Kidney capillary endothelial cell (primary cell): ENCODE data around the gene SEC22B.
"Not testable (repeated sequence)": the region's sequence is repeated elsewhere in the genome, so short reads cannot be mapped to it uniquely, and the experiment has no call there.

Experiments
- DNase-seq: peaks from one replicate; pipeline ENCODE4 v3.0.0-alpha.2; 2018; ENCODE audit warnings: low spot score

The SEC22B gene

DNA sequence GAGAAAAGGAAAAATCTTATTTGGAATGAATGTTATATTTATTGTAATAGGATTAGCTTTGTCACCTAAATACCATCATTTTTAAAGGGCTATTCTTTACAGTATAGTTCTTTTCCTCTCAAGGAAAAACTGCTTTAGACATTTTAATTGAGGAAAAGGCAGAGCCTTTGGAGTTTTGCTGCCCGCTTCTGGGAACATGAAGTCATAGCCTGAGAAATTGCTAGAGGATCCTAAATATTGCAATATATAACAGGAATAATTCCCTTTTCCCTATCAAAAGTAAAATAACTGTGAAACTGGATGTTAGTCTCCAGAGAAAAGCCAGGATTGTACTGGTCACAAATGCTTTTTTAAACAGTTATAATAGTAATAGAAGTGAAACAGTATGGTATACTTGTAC lies 30.5 kb downstream of the SEC22B start:
- DNase-seq = not testable (repeated sequence)

GRCh38 chr1:120144626-120145025 lies 31.7 kb downstream of the SEC22B start:
- not testable (repeated sequence) for DNase-seq

- DNase-seq = peak; percentile 29
Observed at GRCh38 chr1:120144169-120144568, 32.2 kb downstream of the SEC22B start.

GRCh38 chr1:120143334-120143733 lies 33.0 kb downstream of the SEC22B start:
- not testable (repeated sequence) for DNase-seq

DNA sequence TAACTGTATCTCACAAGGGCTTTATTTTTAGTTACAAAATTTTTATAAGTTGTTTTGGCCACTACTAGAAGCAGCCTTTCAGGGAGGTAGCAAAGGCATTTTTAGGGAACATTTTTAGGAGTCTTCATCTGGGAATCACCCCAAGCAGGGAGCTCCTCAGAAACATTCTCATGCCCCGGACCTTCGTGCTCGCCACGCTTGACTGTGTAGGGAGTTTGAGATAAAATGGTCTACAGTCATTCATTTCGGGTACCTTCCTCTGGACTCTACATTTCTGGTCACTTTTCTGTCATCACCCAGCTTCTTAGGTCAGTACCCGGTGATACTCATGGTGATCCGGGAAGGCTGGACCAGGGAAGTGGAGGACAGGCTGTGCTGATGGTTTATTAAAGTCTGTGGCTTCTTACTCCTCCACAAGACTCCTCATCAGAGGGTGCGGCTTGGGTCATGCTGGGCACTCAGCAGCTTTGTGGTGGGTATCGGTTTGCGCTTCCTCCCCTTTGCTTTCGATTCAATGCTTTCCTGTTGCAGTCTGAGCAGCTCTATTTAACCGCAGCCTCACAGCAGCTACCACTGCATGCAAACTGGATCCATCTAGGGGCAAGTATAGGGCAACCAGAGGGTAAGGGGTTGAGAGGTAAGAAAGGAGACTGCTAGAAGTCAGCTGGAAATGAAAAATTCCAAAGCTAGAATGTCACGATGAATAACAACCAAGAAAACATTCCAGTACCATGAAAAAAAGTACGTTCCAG lies 33.6 kb downstream of the SEC22B start:
- not testable (repeated sequence) for DNase-seq

- DNase-seq = not testable (repeated sequence)
Observed at GRCh38 chr1:120141865-120142264, 34.5 kb downstream of the SEC22B start.

DNA sequence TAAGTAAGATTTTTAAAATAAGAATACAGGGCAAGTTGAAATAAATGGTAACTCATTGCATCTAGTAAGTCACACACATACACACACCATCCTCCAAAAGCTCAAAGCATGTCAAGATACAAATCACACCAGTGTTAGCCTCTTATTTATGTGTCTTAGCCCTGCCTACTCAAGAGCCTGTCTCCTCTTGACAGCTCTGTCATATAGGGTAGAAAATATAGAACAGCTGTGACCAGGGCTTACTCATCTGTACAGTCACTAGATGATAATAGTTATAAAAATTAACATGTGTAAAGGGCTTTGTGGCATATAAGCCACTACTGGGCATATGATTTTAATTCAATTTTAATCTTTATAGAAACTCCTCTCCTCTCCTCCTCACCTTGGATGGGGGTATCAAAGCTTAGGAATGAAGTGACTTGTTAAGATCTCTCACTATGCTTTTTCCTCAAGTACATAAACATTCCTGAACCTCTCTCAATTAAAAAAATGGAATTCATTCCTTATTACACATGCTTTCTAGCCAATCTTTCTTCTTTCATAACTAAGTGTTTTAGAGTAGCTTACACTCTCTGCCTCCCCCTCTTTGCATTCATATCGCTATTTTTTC lies 35.6 kb downstream of the SEC22B start:
- DNase-seq = not testable (repeated sequence)

- DNase-seq = not testable (repeated sequence)
Observed at GRCh38 chr1:120136086-120136485, 40.2 kb downstream of the SEC22B start.

- DNase-seq = not testable (repeated sequence)
Observed at GRCh38 chr1:120133928-120134325, 42.4 kb downstream of the SEC22B start.

GRCh38 chr1:120133228-120133927 lies 42.9 kb downstream of the SEC22B start:
- DNase-seq = no peak

DNA sequence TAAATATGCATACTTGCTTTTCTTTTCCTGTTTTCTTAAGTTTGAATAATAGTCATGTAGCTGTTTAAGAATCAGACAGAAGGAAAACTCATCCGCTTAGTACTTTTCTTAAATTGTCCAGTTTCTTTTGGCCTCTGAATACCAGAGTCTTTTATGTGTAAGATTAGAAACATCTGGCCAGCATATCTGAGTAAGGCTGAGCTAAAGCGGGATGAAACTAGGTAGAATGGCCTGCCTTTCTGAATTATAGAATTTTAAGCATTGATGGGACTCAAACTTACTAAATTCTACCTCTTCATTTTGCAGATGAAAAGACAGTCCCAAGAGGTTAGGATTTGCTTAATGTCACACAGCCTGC lies 43.9 kb downstream of the SEC22B start:
- not testable (repeated sequence) for DNase-seq

DNA sequence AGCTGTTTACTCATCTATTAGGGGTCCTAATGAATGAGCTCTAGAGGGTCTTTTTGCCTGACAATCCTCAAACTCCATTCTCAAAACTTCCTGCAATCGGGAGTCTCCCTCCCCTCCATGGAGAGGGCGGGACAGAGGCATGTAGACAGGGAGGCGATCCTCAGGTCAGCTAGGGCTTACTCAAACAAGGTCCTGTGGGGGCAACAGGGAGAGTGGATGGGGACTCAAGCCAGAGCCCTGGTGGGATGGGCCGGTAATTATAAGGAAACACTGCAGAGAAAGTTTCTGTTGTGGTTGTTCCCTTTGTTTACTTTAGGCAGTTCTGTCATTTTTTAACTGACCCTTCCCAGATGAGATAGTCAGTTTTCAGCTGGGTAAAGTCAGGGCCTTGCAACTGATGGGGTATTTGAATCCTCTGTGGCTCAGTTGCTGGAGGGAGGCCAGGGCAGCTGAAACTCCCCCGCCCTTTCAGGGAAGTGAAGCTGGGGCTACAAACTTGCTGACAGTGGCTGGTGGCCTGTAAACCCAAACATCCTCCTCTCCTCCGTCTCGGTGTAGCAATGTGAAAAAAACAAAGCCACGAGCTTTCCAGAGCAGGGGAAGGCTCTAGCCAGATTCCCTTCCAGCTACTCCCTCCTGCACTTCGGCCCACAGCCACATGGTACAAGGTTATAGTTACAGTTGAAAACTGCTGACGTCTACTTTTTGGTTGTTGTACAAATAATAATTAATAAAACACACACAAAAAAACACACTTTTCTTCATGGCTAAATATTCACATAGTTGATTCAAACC lies 44.5 kb downstream of the SEC22B start:
- DNase-seq = not testable (repeated sequence)

DNA sequence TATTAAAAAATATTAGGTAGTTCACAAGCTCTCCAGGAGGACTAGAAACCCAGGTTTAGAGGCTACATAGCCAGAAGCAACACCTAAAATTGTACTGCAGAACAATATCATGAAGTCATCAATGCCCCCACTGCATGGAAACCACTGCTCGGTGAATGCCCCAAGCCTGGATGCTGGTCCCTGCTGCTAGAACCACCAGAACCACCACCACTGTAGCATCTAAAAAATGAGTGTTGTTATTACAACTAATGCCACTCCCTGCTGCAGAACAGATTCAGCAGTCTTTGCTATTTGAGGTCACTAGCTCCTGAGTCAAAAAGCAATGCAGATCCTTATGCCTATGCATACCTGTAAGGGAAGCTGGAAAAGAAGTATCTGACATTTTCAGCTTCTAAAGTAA lies 48.4 kb downstream of the SEC22B start:
- not testable (repeated sequence) for DNase-seq

GRCh38 chr1:120126216-120126615 lies 50.1 kb downstream of the SEC22B start:
- not testable (repeated sequence) for DNase-seq

- DNase-seq = not testable (repeated sequence)
Observed at GRCh38 chr1:120124628-120125027, 51.7 kb downstream of the SEC22B start.

- not testable (repeated sequence) for DNase-seq
Observed at GRCh38 chr1:120123813-120124510, 52.4 kb downstream of the SEC22B start.

GRCh38 chr1:120122262-120122893 lies 53.9 kb downstream of the SEC22B start:
- not testable (repeated sequence) for DNase-seq

DNA sequence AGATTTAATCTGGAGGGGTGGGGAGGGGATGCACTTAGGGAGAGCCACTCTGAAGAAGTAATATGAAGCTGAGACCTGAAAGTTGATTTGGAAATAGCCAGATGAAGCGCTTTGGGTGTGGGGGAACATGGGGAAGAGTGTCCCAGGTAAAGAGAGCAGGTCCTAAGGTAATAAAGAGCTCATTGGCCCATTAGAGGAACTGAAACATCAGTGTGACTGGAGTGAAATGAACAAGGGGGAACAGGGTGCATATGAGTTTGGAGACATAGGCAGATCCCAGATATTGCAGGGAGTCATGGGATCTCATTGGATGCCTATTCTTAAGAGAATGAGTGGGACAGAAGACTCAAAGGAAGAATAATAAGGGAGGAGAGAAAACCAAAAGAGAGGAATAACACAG lies 54.5 kb downstream of the SEC22B start:
- not testable (repeated sequence) for DNase-seq

- not testable (repeated sequence) for DNase-seq
Observed at GRCh38 chr1:120120525-120120924, 55.8 kb downstream of the SEC22B start.

GRCh38 chr1:120117371-120118177 lies 58.7 kb downstream of the SEC22B start:
- not testable (repeated sequence) for DNase-seq
